Peyer's patch (tissue), 4 donors: Measurements from ENCODE around the gene MSANTD3. TPM values are rescaled to one million over a fixed set of nuclear protein-coding genes. Genes with fewer than 3 reads are reported as not detected.

Source experiments
- DNase-seq, 3 donors: peaks; one replicate each; pipeline ENCODE4 v3.0.0-alpha.2; 2017 to 2019
- H3K27ac ChIP-seq, 4 donors: fragments of 200-600 bp; sonication (generic); one replicate each; pipeline ENCODE4 v1.5.1; 2016 to 2019
- H3K27me3 ChIP-seq, 2 donors: fragments of 200-600 bp; sonication (generic); one replicate each; pipeline ENCODE4 v1.5.1; 2019
- H3K36me3 ChIP-seq, 3 donors: fragments of 200-600 bp; sonication (generic); one replicate each; pipeline ENCODE4 v1.5.1; 2016 to 2019
- H3K4me1 ChIP-seq, 4 donors: fragments of 200-600 bp; sonication (generic); one replicate each; pipeline ENCODE4 v1.5.1; 2016 to 2019
- H3K4me3 ChIP-seq, 4 donors: fragments of 200-600 bp; sonication (generic); 1 replicate in 3 of 4; 2 replicates in 1 of 4; pipeline ENCODE4 v1.5.1; 2016 to 2019; ENCODE audit warnings: mild to moderate bottlenecking in 1 of 4
- H3K9me3 ChIP-seq, 4 donors: fragments of 200-600 bp; sonication (generic); one replicate each; pipeline ENCODE4 v1.5.1; 2016 to 2019; ENCODE audit warnings: mild to moderate bottlenecking in 1 of 4
- POLR2A ChIP-seq, 2 donors: fragments of 450-650 bp; IDR thresholded peaks; one replicate each; pipeline ENCODE4 v1.5.1; 2017; ENCODE audit warnings: antibody characterized with exemption in 2 of 2, mild to moderate bottlenecking in 2 of 2, moderate library complexity in 2 of 2
- total RNA-seq, 4 donors: library from RNA; depleted of rRNA; stranded (reverse); fragments of >200 nt; gene quantifications; one replicate each; pipeline ENCODE4 v1.1.0, GENCODE V29; 2016
- TF ChIP-seq, protein P1 (sequence below), 6 experiments: fragments of 450-650 bp in 4 of 6; fragments of 200-600 bp in 2 of 6; sonication (generic) in 1 of 6; IDR thresholded peaks; one replicate each; pipeline ENCODE4 v1.5.1; 2017 to 2019; ENCODE audit warnings: antibody characterized with exemption in 6 of 6, mild to moderate bottlenecking in 3 of 6, moderate library complexity in 1 of 6

The MSANTD3 gene
- total RNA-seq, 4 donors from 2014 or later: 5.5 to 37.1 (median 9.5) TPM

- no peak for TF ChIP-seq POLR2A (IDR thresholded peaks at IDR 0.05)
- TF ChIP-seq, protein P1, sequence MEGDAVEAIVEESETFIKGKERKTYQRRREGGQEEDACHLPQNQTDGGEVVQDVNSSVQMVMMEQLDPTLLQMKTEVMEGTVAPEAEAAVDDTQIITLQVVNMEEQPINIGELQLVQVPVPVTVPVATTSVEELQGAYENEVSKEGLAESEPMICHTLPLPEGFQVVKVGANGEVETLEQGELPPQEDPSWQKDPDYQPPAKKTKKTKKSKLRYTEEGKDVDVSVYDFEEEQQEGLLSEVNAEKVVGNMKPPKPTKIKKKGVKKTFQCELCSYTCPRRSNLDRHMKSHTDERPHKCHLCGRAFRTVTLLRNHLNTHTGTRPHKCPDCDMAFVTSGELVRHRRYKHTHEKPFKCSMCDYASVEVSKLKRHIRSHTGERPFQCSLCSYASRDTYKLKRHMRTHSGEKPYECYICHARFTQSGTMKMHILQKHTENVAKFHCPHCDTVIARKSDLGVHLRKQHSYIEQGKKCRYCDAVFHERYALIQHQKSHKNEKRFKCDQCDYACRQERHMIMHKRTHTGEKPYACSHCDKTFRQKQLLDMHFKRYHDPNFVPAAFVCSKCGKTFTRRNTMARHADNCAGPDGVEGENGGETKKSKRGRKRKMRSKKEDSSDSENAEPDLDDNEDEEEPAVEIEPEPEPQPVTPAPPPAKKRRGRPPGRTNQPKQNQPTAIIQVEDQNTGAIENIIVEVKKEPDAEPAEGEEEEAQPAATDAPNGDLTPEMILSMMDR (IDR thresholded peaks at IDR 0.05): no peak
- H3K27me3 ChIP-seq: no peaks in the 10 kb centered on the region
- DNase-seq: no peak
- H3K27ac ChIP-seq: no peak overlapping the region
- no peaks in the 10 kb centered on the region for H3K9me3 ChIP-seq
- no peak overlapping the region for H3K4me3 ChIP-seq
- no peaks in the 10 kb centered on the region for H3K4me1 ChIP-seq
- no peaks in the 10 kb centered on the region for H3K36me3 ChIP-seq
Observed at GRCh38 chr9:100465274-100465673, 38.3 kb downstream of the MSANTD3 start.

GRCh38 chr9:100465761-100466160, 38.8 kb downstream of the MSANTD3 start:
- no peak overlapping the region for H3K4me3 ChIP-seq
- no peak for DNase-seq
- no peaks in the 10 kb centered on the region for H3K27me3 ChIP-seq
- no peaks in the 10 kb centered on the region for H3K36me3 ChIP-seq
- no peaks in the 10 kb centered on the region for H3K4me1 ChIP-seq
- TF ChIP-seq POLR2A (IDR thresholded peaks at IDR 0.05): no peak
- TF ChIP-seq, protein P1 (IDR thresholded peaks at IDR 0.05): no peak
- H3K27ac ChIP-seq: no peak overlapping the region
- no peaks in the 10 kb centered on the region for H3K9me3 ChIP-seq

- H3K27ac ChIP-seq: no peak overlapping the region
- no peak for DNase-seq
Observed at GRCh38 chr9:100466171-100466828, 39.4 kb downstream of the MSANTD3 start.

GRCh38 chr9:100466829-100467221, 39.9 kb downstream of the MSANTD3 start:
- Histone ChIP-seq H3K36me3 (no peaks in the 10 kb centered on the region), H3K4me3 (no peak overlapping the region), H3K27ac (no peak overlapping the region), H3K9me3 (no peaks in the 10 kb centered on the region), H3K4me1 (no peaks in the 10 kb centered on the region), H3K27me3 (no peaks in the 10 kb centered on the region)
- DNase-seq: no peak
- TF ChIP-seq, protein P1 (IDR thresholded peaks at IDR 0.05): no peak
- no peak for TF ChIP-seq POLR2A (IDR thresholded peaks at IDR 0.05)

More at GRCh38 chr9:100466171-100466828, 39.4 kb downstream of the MSANTD3 start:
- Histone ChIP-seq H3K36me3 (no peaks in the 10 kb centered on the region), H3K4me3 (no peak overlapping the region), H3K9me3 (no peaks in the 10 kb centered on the region), H3K4me1 (no peaks in the 10 kb centered on the region), H3K27me3 (no peaks in the 10 kb centered on the region)
- TF ChIP-seq, protein P1 (IDR thresholded peaks at IDR 0.05): no peak
- TF ChIP-seq POLR2A (IDR thresholded peaks at IDR 0.05): no peak

DNA sequence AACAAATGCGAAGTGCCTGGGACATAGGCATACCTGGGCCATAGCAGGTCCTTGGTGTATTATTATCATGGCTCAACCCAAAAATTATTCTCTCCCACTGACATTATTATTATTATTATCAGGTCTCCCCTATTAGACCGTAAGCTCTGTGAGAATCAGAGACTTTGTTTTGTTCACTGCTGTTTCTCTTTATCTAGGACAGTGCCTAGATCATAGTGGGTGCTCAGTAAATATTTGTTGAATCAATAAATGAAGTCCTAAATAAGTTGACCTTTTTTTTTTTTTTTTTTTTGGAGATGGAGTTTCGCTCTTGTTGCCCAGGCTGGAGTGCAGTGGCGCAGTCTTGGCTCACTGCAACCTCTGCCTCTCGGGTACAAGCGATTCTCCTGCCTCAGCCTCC, 41.1 kb downstream of the MSANTD3 start:
- H3K4me3 ChIP-seq: no peak overlapping the region
- DNase-seq: no peak
- no peaks in the 10 kb centered on the region for H3K27me3 ChIP-seq
- TF ChIP-seq, protein P1 (IDR thresholded peaks at IDR 0.05): no peak
- no peak for TF ChIP-seq POLR2A (IDR thresholded peaks at IDR 0.05)
- H3K9me3 ChIP-seq: no peaks in the 10 kb centered on the region
- H3K4me1 ChIP-seq: no peaks in the 10 kb centered on the region
- H3K27ac ChIP-seq: no peak overlapping the region
- H3K36me3 ChIP-seq: no peaks in the 10 kb centered on the region
